ENCODE measurements around the gene C19orf67. TPM values are rescaled to one million over a fixed set of nuclear protein-coding genes. Genes with fewer than 3 reads are reported as not detected.

Gene C19orf67
- polyA plus RNA-seq: not detected

GRCh38 chr19:14085309-14085995 lies at the start of gene C19orf67:
Gene C19orf67 (minus strand): TSS chr19:14085783. CDS start chr19:14085627, 156 bp downstream.
- Mint-ChIP-seq H3K27me3 (ENCODE audit: low read depth in 3 of 3) (peaks cover 9 to 13% (median 13%) of the 10 kb centered on the region in 3 donors), H3K27ac (peak within 1 kb of the TSS in 1 of 6 donors; percentile 62), H3K4me3 (no peak within 1 kb of the TSS), H3K36me3 (peaks cover 0 to 3% (median 0%) of the 10 kb centered on the region in 3 donors), H3K9me3 (no peaks in the 10 kb centered on the region), H3K4me1 (peaks cover 21 to 24% of the 10 kb centered on the region in 2 donors)
- DNase-seq: no peak

- H3K4me1 Mint-ChIP-seq: peaks cover 19 to 24% of the 10 kb centered on the region in 2 donors
- H3K4me3 Mint-ChIP-seq: peak overlapping the region; percentile 67 to 87 (median 78)
- H3K27me3 Mint-ChIP-seq (ENCODE audit: low read depth in 3 of 3): peaks cover 2 to 13% (median 4%) of the 10 kb centered on the region in 3 donors
- peak overlapping the region in 4 of 6 donors; percentile 18 to 79 (median 40) for H3K27ac Mint-ChIP-seq
- DNase-seq: no peak
- peaks cover 0 to 4% (median 0%) of the 10 kb centered on the region in 3 donors for H3K36me3 Mint-ChIP-seq
- H3K9me3 Mint-ChIP-seq: no peaks in the 10 kb centered on the region
Observed at GRCh38 chr19:14135355-14135754, 49.8 kb upstream of the C19orf67 start.

- Mint-ChIP-seq H3K36me3 (no peaks in the 10 kb centered on the region), H3K27ac (no peak overlapping the region), H3K27me3 (ENCODE audit: low read depth in 3 of 3) (peaks cover 0 to 3% (median 0%) of the 10 kb centered on the region in 3 donors), H3K4me3 (no peak overlapping the region), H3K4me1 (peaks cover 0 to 5% of the 10 kb centered on the region in 2 donors), H3K9me3 (no peaks in the 10 kb centered on the region)
- no peak for DNase-seq
Observed at GRCh38 chr19:14127929-14128509, 42.4 kb upstream of the C19orf67 start.

GRCh38 chr19:14127176-14127575 lies 41.6 kb upstream of the C19orf67 start:
- H3K4me1 Mint-ChIP-seq: peaks cover 0 to 5% of the 10 kb centered on the region in 2 donors
- no peaks in the 10 kb centered on the region for H3K36me3 Mint-ChIP-seq
- peaks cover 0 to 3% (median 0%) of the 10 kb centered on the region in 3 donors for H3K27me3 Mint-ChIP-seq (ENCODE audit: low read depth in 3 of 3)
- H3K9me3 Mint-ChIP-seq: no peaks in the 10 kb centered on the region
- no peak overlapping the region for H3K4me3 Mint-ChIP-seq
- H3K27ac Mint-ChIP-seq: no peak overlapping the region
- DNase-seq: no peak

GRCh38 chr19:14122924-14123323 lies 37.3 kb upstream of the C19orf67 start:
- H3K9me3 Mint-ChIP-seq: no peaks in the 10 kb centered on the region
- peaks cover 3 to 6% (median 3%) of the 10 kb centered on the region in 3 donors for H3K27me3 Mint-ChIP-seq (ENCODE audit: low read depth in 3 of 3)
- H3K4me3 Mint-ChIP-seq: no peak overlapping the region
- no peaks in the 10 kb centered on the region for H3K36me3 Mint-ChIP-seq
- no peak for DNase-seq
- H3K27ac Mint-ChIP-seq: peak overlapping the region in 1 of 6 donors; percentile 61
- peaks cover 12 to 13% of the 10 kb centered on the region in 2 donors for H3K4me1 Mint-ChIP-seq

GRCh38 chr19:14120497-14120780 lies 34.9 kb upstream of the C19orf67 start:
- H3K4me3 Mint-ChIP-seq: no peak overlapping the region
- H3K9me3 Mint-ChIP-seq: peaks cover 0 to 1% (median 0%) of the 10 kb centered on the region in 6 donors
- no peaks in the 10 kb centered on the region for H3K36me3 Mint-ChIP-seq
- H3K27me3 Mint-ChIP-seq (ENCODE audit: low read depth in 3 of 3): peaks cover 5 to 9% (median 8%) of the 10 kb centered on the region in 3 donors
- DNase-seq: no peak
- peak overlapping the region in 1 of 6 donors; percentile 66 for H3K27ac Mint-ChIP-seq
- H3K4me1 Mint-ChIP-seq: peaks cover 26 to 28% of the 10 kb centered on the region in 2 donors

- DNase-seq: no peak
- Mint-ChIP-seq H3K4me1 (peaks cover 28 to 29% of the 10 kb centered on the region in 2 donors), H3K9me3 (peaks cover 0 to 1% (median 0%) of the 10 kb centered on the region in 6 donors), H3K4me3 (no peak overlapping the region), H3K27me3 (ENCODE audit: low read depth in 3 of 3) (peaks cover 5 to 9% (median 8%) of the 10 kb centered on the region in 3 donors), H3K27ac (peak overlapping the region in 4 of 6 donors; percentile 60 to 100 (median 100)), H3K36me3 (no peaks in the 10 kb centered on the region)
Observed at GRCh38 chr19:14119644-14120496, 34.3 kb upstream of the C19orf67 start.

GRCh38 chr19:14119146-14119545 lies 33.6 kb upstream of the C19orf67 start:
- Mint-ChIP-seq H3K4me1 (peaks cover 29% of the 10 kb centered on the region in 2 donors), H3K27ac (peak overlapping the region; percentile 97 to 100 (median 100)), H3K4me3 (peak overlapping the region; percentile 93 to 98 (median 95)), H3K9me3 (peaks cover 0 to 1% (median 0%) of the 10 kb centered on the region in 6 donors), H3K36me3 (no peaks in the 10 kb centered on the region), H3K27me3 (ENCODE audit: low read depth in 3 of 3) (peaks cover 5 to 9% (median 7%) of the 10 kb centered on the region in 3 donors)
- DNase-seq: no peak

- H3K27ac Mint-ChIP-seq: peak overlapping the region; percentile 97 to 100 (median 100)
- H3K36me3 Mint-ChIP-seq: no peaks in the 10 kb centered on the region
- peaks cover 0 to 1% (median 0%) of the 10 kb centered on the region in 6 donors for H3K9me3 Mint-ChIP-seq
- peak; percentile 64 to 71 (median 69) for DNase-seq
- peak overlapping the region; percentile 94 to 98 (median 96) for H3K4me3 Mint-ChIP-seq
- peaks cover 29 to 31% of the 10 kb centered on the region in 2 donors for H3K4me1 Mint-ChIP-seq
- peaks cover 5 to 9% (median 7%) of the 10 kb centered on the region in 3 donors for H3K27me3 Mint-ChIP-seq (ENCODE audit: low read depth in 3 of 3)
Observed at GRCh38 chr19:14118165-14119051, 32.8 kb upstream of the C19orf67 start.

- Mint-ChIP-seq H3K27me3 (ENCODE audit: low read depth in 3 of 3) (peaks cover 5 to 9% (median 7%) of the 10 kb centered on the region in 3 donors), H3K4me3 (peak within 1 kb of the TSS; percentile 94 to 98 (median 96))
Observed at GRCh38 chr19:14117668-14118164, 32.1 kb upstream of the C19orf67 start, which contains the start of gene PRKACA. Gene PRKACA (minus strand): TSS chr19:14117762. CDS start chr19:14117547, 215 bp downstream.

GRCh38 chr19:14116918-14117578 lies 31.5 kb upstream of the C19orf67 start:
- Mint-ChIP-seq H3K4me1 (peaks cover 29 to 32% of the 10 kb centered on the region in 2 donors), H3K4me3 (peak overlapping the region; percentile 74 to 92 (median 88)), H3K9me3 (peaks cover 0 to 1% (median 0%) of the 10 kb centered on the region in 6 donors), H3K27ac (peak overlapping the region in 5 of 6 donors; percentile 77 to 91 (median 84)), H3K36me3 (no peaks in the 10 kb centered on the region), H3K27me3 (ENCODE audit: low read depth in 3 of 3) (peaks cover 5 to 9% (median 7%) of the 10 kb centered on the region in 3 donors)
- DNase-seq: peak in 1 of 3 donors; percentile 14

More at GRCh38 chr19:14117668-14118164, 32.1 kb upstream of the C19orf67 start, which contains the start of gene PRKACA:
- peak within 1 kb of the TSS; percentile 97 to 100 (median 100) for H3K27ac Mint-ChIP-seq
- DNase-seq: peak; percentile 99
- H3K9me3 Mint-ChIP-seq: peaks cover 0 to 1% (median 0%) of the 10 kb centered on the region in 6 donors
- H3K4me1 Mint-ChIP-seq: peaks cover 29 to 32% of the 10 kb centered on the region in 2 donors
- no peaks in the 10 kb centered on the region for H3K36me3 Mint-ChIP-seq

GRCh38 chr19:14116525-14116917 lies 30.9 kb upstream of the C19orf67 start:
- H3K36me3 Mint-ChIP-seq: no peaks in the 10 kb centered on the region
- H3K4me1 Mint-ChIP-seq: peaks cover 29 to 32% of the 10 kb centered on the region in 2 donors
- peaks cover 0 to 1% (median 0%) of the 10 kb centered on the region in 6 donors for H3K9me3 Mint-ChIP-seq
- DNase-seq: no peak
- H3K27ac Mint-ChIP-seq: peak overlapping the region; percentile 22 to 91 (median 78)
- peaks cover 5 to 9% (median 7%) of the 10 kb centered on the region in 3 donors for H3K27me3 Mint-ChIP-seq (ENCODE audit: low read depth in 3 of 3)
- H3K4me3 Mint-ChIP-seq: peak overlapping the region; percentile 74 to 92 (median 88)

All from immature natural killer cell (primary cell).